C4-2B (cell line): ENCODE measurements around the gene NLRC4.

Source experiments
- CTCF ChIP-seq: fragments of 450-650 bp; conservative IDR thresholded peaks from 2 replicates; pipeline ENCODE4 v1.5.1; 2017; ENCODE audit warnings: mild to moderate bottlenecking
- ZFX ChIP-seq: fragments of 450-650 bp; IDR thresholded peaks from 2 replicates; pipeline ENCODE4 v1.6.1; 2017

- TF ChIP-seq CTCF, result no peak
- no peak for TF ChIP-seq ZFX
Measured at GRCh38 chr2:32246911-32247310, 17.8 kb downstream of the NLRC4 start.
